NCI-H1417 treated with DMSO at 0.1 percent for 48 hours (cell line): ENCODE results near the gene CAMKMT.

ENCODE experiments used
- DNase-seq: peaks from one replicate; lab custom pipeline; 2025; lab: John Stamatoyannopoulos, UW

CAMKMT gene

GRCh38 chr2:44596537-44597320 lies 235.0 kb downstream of the CAMKMT start:
- DNase-seq: no peak

DNA sequence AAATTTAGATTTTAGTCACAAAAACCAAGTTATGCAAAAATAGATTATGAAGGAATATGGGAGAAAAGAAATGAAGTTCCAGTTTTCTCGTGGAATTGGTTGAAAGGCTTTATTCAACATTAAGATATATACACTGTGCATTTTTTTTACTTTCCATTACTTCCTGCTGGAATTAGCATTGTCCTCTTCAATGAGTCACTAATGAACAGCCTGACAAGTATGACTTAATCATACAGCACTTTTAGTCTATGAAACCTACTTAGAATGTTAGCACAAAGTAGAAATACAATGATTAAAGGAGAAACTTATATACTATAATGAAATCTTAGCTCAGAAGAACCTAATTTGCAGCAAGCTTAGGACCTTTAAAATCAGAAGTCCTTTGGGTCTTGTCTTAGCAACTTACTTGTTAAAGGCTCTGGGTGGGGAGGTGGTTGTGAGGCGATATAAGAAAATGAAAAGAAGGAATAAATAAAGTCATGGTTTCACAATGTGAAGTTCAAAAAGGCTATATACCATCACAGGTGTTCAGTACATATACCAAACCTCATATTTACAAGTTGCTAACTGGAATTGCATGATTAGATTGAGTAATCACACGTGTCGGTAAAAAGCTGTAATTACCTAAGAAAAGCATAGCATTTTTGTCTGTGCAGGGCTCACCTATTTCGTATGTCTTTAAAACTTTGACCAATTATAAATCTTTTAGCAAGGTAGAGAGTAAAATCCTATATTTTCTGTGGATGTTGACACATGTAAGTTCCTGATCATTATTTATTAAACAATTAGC lies 236.8 kb downstream of the CAMKMT start:
- no peak for DNase-seq

GRCh38 chr2:44599130-44599529 lies 237.4 kb downstream of the CAMKMT start:
- peak; percentile 29 for DNase-seq

DNA sequence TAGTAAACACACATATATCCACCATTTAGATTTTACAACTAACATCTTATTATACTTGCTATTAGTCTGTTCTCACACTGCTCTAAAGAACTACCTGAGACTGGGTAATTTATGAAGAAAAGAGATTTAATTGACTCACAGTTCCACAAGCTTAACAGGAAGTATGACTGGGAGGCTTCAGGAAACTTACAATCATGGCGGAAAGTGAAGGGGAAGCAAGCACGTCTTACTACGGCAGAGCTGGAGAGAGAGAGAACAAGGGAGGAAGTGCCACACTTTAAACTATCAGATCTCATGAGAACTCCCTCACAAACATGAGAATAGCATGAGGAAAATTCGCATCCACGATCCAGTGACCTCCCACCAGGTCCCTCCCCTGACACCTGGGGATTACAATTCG lies 240.7 kb downstream of the CAMKMT start:
- DNase-seq: no peak

- DNase-seq: no peak
Observed at GRCh38 chr2:44605511-44605910, 243.8 kb downstream of the CAMKMT start.

DNA sequence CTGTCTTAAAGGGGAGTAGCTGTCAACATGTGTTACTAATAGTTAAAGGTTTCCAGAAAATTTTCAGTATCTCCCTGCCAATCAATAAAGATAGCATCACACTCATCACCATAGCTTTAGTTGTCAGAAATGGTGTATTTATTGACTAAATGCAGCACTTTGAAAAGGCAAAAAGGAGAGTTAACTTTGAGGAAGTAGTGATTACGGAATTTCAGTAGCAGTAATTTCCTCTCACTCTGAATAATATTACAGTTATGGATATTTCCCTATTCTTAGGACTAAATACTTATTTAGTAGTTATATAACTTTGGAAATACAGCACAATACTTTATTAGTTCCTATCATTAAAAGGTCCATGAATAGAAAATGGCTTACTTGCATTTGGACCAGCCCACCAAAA lies 250.5 kb downstream of the CAMKMT start:
- no peak for DNase-seq

DNA sequence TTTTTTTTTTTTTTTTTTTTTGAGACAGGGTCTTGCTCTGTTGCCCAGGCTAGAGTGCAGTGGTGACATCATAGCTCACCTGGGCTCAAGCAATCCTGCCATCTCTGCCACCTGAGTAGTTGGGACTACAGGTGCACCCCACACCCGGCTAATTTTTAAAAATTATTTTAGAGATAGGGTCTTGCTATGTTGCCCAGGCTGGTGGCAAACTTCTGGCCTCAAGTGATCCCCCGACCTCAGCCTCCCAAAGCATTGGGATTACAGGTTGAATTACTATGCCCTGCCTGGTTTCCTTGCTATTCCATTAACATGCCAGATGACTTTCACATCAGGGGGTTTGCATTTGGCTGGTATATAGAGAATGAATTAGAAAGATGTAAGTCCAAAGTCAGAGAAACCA lies 253.2 kb downstream of the CAMKMT start:
- DNase-seq: no peak

DNA sequence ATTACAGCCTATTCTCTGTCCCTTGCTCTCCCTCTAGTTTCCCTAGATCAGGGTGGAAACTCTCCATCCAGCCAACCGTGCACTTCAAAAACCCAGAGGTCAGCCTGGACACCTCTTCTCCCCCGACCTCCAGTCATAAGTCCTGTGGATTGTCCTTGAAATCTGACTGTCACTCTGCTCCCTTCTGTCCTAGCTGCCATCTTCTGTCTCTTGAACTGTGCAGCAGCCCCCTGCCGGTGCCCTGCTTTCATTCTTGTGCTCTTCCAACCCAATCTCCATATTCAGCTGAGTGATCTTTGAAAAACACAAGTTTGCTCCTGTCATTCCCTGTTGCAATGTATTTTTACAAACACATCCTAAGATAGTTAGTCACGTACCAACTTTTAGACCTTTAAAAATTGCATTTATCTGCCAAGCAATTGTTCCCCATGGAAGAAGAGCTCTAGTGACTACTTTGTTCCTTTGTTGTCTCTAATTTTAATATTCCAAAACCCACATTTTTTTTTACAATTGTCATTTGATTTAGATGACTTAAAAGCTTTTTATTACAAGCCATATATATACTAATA lies 254.3 kb downstream of the CAMKMT start:
- DNase-seq: no peak

GRCh38 chr2:44616667-44617155 lies 255.0 kb downstream of the CAMKMT start:
- no peak for DNase-seq

DNA sequence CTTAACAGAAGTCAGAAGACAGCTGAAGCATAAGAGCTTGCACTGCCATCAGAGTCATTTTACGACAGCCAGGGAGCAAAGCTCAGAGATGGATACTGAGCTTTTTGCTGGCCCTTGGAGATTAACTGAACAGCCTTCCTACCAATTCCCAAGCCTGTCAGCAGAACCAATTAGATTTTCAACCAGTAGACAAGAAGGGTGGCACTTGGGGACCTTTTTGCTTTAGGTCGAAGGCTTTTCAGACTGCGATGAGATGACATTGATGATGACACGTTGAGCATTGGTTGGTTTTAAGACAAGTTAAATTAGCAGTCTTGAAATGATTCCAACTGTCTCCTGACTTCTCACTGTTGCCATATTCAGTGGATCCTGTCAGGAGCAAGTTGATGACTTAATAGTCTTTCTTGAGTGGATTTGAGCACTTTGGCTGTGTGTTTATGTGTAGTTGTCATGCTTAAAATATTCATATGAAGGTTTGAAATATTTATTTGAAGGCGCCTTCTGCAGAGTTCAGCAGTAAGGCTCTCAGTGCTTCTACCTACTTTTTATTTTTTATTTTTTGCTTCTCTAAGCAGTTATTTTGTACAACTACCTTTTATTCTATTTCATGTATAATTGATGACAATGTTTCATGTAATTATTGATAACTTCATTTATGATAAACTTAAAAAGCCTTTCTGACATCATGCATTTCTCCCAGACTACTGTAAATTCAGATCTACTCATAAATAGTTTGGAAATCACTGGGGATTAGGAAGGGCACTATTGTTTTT lies 256.7 kb downstream of the CAMKMT start:
- no peak for DNase-seq

DNA sequence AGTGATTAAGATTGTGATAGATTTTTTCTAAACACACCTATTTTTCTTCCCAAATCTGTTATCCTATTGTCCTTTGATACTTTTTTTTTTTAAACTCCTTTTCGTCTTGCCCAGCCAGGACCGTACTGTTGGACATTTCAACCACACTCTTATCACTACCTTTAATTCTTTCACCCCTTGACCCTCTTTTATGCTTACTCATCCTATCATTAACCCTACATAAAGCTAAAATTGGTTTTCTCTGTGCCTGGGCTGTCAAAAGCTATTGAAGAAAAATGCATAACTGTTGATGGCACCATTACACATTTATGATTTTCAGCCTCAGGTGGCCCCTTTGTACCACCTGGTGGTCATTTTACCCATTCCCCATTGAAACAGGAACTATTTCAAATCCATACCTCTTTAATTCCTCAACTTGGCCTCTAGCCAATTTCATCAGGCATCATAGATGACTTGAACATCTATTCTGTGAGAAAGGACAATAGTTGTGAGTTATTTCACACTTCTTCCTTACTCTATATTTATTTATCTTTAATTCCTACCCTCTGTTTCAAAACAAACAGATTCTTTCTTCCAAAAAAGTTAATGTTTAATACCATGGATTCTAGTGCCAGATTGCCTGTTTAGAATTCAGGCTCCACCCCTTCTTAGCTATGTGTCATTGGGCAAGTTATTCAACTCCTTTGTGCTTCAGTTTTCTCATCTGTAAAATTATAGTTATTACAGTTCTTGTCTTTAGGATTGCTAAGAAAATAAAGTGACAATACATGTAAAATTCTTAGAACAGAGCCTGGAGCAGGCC lies 258.6 kb downstream of the CAMKMT start:
- DNase-seq: no peak

DNA sequence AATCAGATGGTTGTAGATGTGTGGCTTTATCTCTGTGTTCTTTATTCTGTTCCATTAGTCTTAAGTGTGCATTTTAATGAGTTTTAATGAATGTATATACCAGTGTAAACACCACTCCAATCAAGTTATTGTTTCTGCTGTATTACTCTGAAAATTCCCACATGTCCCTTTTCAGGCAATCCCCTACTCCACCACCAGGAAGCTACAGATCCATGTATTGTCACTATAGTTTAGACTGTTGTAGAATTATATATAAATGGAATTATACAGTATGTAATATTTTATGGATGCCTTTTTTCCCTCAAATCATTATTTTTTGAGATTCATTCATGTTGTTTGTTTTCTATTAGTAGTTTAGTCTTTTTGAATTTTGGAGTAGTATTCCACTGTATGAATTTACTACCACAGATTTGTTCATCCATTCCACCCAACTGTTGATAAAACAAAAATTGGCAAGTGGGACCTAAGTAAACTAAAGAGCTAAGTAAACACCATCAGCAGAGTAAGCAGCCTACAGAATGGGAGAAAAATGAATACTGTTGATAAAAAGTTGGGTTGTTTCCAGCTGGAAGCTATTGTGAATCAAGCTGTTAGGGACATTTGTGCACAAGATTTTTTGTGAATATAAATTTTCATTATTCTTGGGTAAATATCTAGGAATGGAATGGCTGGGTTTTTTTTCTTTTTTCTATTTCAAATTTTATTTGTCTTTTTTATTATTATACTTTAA lies 262.0 kb downstream of the CAMKMT start:
- DNase-seq: peak; percentile 20

DNA sequence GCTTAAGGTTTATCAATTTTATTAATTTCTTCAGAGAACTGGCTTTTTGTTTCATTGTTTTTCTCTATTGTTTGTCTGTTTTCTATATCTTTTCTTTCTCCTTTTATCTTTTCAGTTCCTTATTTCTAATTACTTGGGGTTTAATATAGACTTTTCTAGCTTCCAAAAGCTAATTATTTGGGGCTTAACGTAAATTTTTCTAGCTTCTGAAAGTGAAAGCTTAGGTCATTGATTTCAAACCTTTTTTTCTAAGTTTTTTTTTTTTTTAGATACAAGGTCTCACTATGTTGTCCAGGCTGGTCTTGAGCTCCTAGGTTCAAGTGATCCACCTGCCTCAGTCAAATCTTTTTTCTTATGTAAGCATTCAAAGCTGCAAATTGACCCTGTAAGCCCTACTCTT lies 266.6 kb downstream of the CAMKMT start:
- no peak for DNase-seq

GRCh38 chr2:44632931-44633689 lies 271.4 kb downstream of the CAMKMT start:
- no peak for DNase-seq

- DNase-seq: no peak
Observed at GRCh38 chr2:44635725-44636124, 274.0 kb downstream of the CAMKMT start.

DNA sequence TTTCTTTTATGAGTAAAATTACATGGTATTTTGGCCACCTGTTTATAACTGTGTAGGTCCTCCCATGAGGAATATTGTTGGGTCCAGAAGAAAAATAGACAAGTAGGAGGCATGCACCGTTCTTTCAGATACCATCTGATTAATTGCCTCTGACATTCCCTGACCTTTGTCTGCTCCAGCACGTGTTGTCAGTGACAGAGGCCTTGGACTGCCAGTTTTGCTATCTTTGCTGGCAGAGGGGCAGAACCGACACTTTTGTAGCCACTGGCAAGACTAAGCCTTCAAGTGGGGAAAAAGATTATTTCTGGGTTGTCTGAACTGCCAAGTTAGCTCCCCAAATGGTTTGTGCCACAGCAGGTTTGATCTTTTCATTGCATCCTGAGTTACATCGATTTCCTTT lies 276.9 kb downstream of the CAMKMT start:
- no peak for DNase-seq

- no peak for DNase-seq
Observed at GRCh38 chr2:44639399-44639798, 277.7 kb downstream of the CAMKMT start.

- DNase-seq: no peak
Observed at GRCh38 chr2:44642123-44642857, 280.5 kb downstream of the CAMKMT start.

GRCh38 chr2:44645937-44646336 lies 284.2 kb downstream of the CAMKMT start:
- DNase-seq: no peak
